HTR-8/SVneo (cell line): ENCODE results near the gene GPR34.
"Not testable (repeated sequence)": the region's sequence is repeated elsewhere in the genome, so short reads cannot be mapped to it uniquely, and the experiment has no call there.

Experiments used
- DNase-seq: peaks from one replicate; pipeline ENCODE4 v3.0.0; 2011; ENCODE audit warnings: low spot score, mixed read lengths; ENCODE audit not compliant: insufficient read length
- FAIRE-seq: peaks from 2 replicates; lab custom pipeline; 2011; peaks lifted over from hg19 to GRCh38; lab: Jason Lieb, UNC

Gene GPR34

GRCh38 chrX:41692162-41692749, 3.5 kb downstream of the GPR34 start:
- FAIRE-seq (no peak), DNase-seq (no peak)

GRCh38 chrX:41693024-41693423, 4.3 kb downstream of the GPR34 start:
- DNase-seq (no peak), FAIRE-seq (no peak)

GRCh38 chrX:41695426-41695825, 6.7 kb downstream of the GPR34 start:
- FAIRE-seq (no peak), DNase-seq (no peak)

DNA sequence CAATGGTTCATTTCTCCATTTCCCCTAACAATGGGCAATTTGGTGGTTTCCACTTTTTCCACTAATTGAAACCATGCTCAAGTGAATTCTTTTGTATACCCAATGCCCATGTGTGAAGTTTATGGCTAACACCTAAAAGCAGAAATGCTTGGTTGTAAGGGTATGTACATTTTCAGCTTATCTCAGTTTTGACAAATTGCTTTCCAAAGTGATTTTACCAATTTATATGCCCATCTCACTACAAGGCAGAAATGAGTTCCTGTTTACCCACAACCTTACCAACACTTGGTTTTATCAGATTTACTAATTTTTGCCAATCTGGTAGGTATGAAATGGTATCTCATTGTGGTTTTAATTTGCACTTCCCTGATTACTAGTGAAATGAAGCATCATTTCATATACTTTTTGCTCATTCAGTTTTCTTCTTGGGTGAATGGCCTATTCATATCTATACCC, 14.8 kb downstream of the GPR34 start:
- FAIRE-seq (no peak), DNase-seq (no peak)

GRCh38 chrX:41705042-41705441, 16.3 kb downstream of the GPR34 start:
- DNase-seq: no peak
- no peak for FAIRE-seq

- DNase-seq (no peak), FAIRE-seq (no peak)
These were observed 17.1 kb downstream of the GPR34 start for GRCh38 chrX:41705680-41706374.

DNA sequence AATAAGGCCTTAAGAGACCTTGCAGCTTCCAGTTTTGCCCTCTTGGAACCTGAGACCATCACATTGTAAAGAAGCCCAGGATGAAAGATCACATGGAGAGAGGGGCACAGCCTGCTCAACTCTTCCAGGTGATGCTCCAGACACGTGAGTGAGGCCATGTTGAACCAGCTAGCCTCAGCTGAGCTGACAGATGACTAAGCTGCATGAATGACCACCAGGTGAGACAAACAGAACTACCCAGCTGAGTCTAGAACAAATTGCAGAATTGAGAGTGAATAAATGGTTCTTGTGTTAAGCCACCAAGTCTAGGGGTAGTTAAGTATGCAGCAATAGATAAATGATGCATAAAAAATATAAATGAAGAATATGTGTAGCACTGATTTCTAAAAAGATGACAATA, 18.4 kb downstream of the GPR34 start:
- DNase-seq (no peak), FAIRE-seq (no peak)

- DNase-seq (no peak), FAIRE-seq (no peak)
These were observed 19.7 kb downstream of the GPR34 start for GRCh38 chrX:41708486-41708885.

- DNase-seq (no peak), FAIRE-seq (no peak)
These were observed 22.4 kb downstream of the GPR34 start for GRCh38 chrX:41711021-41711667.

DNA sequence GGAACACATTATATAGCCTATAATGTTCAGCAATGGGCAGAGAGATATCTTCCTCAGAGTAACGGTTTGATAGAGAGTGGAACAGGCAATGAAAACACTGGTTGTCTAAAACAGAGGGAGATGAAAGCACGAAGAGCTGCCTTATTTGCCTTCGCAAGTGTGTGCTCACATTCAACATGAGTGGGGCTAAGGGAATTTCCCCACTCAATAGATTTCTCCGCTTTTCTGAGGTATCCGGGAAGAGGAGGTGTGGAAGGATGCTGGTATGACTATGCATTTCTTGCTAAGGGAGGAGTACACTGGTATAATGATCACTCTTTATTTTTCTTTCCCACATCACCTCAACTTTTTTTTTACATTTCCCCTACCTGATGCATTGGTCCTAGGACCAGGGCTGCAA, 27.4 kb downstream of the GPR34 start:
- no peak for FAIRE-seq
- no peak for DNase-seq

GRCh38 chrX:41716767-41717473, 28.1 kb downstream of the GPR34 start:
- FAIRE-seq (no peak), DNase-seq (no peak)

DNA sequence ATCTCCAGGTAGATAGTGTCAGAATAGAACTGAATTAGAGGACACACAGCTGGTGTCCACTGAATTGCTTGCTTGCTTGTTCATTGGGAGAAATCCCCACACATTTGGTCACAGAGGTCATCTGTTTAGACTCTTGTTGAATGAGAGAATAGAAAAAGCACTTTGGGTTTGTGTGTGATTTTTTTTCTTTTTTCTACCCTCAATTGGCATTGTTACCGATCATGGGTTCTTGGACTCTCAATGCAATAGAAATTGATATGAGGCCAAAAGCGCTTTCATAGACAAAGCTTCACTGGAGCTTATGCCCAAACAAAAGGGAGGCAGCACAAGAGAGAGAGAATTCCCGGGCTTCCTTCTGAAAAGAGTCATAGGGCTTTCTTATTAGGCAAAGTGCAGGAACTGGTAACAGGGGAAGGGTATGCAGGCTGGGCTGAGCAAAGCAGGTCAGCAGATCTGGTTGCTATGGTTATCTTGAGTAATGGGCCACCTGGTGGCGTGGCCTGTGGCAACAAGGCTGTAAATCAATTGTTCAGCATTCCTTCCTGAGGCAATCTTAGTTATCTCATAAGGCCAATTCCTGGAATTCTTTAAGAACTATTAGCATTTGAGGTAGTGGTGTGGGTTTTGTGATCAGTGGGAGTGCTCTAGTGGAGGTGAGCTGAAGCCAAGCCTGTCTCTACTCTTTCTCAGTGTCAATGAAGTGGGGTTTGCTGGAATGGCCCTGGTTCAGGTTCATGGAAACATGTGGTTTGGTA, 29.9 kb downstream of the GPR34 start:
- DNase-seq (peak; percentile 35), FAIRE-seq (peak; percentile 86)

DNA sequence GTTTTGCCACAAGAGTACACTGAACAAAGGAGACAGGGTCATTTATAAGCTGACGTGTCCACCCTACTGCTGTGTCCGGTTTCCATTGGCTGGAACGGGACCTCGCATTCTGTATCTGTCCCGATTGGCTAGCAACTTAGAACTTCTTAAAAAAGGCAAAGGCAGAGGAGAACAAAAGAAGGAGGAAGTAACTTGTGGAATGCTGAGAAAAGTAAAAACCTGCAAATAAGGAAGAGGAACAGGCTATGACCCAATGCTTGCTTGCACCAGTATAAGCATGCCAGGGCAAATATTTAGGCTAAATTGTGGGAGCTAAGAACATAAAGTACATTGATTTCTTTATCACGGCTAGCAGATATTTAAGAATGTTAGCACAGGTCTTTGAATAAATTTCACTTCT, 30.8 kb downstream of the GPR34 start:
- FAIRE-seq, DNase-seq: not testable (repeated sequence)

DNA sequence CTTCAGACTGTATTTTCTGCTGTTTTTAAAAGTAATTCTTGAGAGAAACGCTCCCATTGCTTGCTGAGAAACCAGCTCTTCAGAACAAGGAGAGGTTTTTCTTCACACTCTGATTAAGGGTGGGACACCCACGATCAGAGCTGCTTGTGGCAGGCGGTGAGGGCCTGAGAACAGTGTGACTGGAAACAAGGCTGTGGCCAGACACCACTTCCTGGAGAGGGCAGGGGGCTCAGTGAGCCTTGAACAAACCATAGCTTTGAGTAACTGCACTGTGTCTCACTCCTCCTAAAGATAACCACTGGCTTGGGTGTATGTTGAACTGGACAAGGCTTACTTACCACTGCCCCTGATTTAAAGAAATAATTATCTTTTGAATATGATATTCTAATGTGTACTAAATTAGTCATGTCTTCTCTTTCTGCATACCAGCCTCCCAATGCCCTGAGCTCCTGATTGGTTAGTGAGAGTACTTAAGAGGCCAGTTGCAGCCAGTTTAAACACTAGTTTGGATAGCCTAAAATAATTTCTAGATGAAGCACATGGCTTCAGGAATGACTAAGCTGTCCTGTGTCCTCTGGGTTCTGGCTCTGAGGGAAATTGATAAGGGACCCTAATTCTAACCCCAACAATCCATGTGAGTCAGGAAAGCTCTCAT, 31.5 kb downstream of the GPR34 start:
- FAIRE-seq: no peak
- no peak for DNase-seq

DNA sequence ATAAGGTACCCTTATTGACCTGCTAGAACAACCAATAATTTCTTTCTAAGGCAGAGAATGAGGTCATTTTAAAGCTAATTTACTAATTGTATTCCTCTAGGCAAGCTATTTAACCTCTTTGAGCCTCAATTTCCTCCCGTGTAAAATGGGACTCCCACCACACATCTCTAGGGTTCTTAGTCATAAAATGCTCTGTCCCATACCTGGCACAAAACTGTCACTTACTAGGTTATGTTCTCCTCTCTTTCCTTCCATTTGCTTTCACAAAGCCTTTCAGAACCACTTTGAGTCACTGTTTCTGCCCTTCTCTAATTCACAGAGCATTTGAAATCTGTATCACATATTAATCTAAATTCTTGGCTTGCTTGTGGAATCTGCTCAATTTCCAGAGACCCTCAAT, 32.8 kb downstream of the GPR34 start:
- no peak for FAIRE-seq
- DNase-seq: no peak

DNA sequence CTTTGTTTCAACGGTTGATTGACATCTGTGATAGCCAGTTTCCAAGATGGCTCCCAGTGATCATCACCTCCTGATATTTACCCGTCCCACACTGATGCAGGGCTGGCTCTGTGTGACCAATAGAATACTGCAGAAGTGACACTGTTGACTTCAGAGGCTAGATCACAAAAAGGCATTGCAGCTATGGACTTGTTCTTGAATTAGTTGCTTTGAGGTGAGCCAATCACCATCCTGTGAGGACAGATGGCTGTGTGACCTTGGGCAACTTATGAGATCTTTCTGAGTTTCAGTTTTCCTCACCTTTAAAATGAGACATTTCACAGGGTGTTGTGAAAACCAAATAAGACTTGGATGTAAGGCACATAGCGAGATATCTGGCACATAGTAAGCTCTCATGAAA, 33.4 kb downstream of the GPR34 start:
- FAIRE-seq: no peak
- no peak for DNase-seq

- FAIRE-seq (no peak), DNase-seq (no peak)
These were observed 34.2 kb downstream of the GPR34 start for GRCh38 chrX:41722816-41723618.

DNA sequence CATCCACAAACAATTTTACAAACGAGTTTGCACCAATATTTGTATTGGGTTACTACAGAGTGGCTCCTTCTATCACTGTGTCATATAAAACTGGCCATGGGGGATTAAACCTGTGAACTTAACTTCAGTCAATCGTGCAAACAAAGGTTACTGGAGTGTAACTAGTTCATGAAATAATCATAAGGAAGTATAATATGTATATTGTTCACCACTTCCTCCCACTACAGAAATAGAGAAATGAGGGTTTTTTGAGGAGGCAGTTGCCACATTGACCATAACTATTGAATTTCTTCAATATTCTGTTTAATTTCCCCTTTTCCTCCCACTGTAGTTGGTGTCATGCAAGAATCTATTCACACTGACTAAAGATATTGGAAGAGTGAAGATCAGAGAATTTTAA, 35.1 kb downstream of the GPR34 start, which contains the start of gene GPR82:
Gene GPR82, plus strand, starts transcription at position 356 of the 400 bp plus-strand sequence. CDS start 2,846 bp downstream, outside the sequence.
- DNase-seq: no peak
- FAIRE-seq: no peak

- DNase-seq: no peak
- no peak for FAIRE-seq
These were observed 39.4 kb downstream of the GPR34 start for GRCh38 chrX:41728125-41728524.
